GM18499 (cell line): ENCODE measurements around the gene USP34.

Experiments
- ATAC-seq: cut with Tn5 transposase; IDR thresholded peaks from one replicate; pipeline ENCODE4 v1.9.1; 2021; ENCODE audit warnings: moderate number of reproducible peaks; ENCODE audit not compliant: insufficient read depth, unreplicated experiment

USP34 gene

DNA sequence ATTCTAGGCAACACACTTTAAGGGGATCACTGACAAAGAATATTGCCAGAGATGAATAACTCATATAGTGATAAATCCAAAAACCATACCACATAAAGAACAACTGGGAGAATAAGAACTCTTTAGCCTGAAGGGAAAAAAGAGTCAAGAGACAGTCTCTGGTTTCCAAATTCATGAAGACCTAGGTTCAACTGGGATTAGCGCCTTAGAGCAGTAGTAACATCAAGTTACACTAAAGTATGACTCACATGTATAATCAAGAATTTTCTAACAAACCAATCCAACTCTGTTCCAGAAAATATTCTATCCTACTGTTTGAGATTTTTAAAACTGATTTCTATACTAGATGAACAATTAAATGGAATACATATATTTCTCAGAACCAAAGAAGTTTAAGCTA, 93.8 kb downstream of the USP34 start:
- no peak for ATAC-seq

DNA sequence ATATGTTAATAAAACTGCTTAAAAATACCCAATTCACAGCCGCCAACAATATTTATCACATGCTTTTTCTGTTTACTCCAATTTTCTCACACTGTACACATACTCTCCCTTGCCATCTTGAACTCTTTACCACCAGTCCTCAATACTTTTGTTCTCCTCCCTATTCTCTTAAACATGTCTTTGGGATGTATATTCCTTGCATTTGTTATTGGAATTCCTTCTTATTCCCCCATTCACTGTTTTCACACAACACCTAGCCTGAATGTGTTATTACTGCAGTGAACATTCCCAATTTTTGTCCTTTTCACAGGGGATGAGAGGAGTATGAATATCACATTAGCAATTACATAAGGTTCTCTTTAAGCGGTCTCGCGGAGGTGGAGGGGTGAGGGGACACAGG, 94.7 kb downstream of the USP34 start:
- ATAC-seq = no peak

DNA sequence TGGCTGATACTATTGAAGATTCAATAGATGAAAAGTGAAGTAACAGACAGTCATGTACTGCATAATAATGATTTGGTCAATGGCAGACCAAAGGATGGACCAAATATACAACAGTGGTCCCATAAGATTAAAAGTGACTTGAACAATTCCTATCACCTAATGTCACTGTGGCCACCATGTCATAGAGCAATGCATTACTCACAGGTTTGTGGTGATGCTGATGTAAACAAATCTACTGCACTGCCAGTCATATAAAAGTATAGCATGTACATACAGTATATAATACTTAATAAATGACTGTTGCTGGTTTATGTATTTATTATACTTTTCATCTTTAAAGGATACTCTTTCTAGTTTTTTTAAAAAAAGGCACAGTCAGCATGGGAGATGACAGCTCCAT, 99.9 kb downstream of the USP34 start:
- no peak for ATAC-seq

DNA sequence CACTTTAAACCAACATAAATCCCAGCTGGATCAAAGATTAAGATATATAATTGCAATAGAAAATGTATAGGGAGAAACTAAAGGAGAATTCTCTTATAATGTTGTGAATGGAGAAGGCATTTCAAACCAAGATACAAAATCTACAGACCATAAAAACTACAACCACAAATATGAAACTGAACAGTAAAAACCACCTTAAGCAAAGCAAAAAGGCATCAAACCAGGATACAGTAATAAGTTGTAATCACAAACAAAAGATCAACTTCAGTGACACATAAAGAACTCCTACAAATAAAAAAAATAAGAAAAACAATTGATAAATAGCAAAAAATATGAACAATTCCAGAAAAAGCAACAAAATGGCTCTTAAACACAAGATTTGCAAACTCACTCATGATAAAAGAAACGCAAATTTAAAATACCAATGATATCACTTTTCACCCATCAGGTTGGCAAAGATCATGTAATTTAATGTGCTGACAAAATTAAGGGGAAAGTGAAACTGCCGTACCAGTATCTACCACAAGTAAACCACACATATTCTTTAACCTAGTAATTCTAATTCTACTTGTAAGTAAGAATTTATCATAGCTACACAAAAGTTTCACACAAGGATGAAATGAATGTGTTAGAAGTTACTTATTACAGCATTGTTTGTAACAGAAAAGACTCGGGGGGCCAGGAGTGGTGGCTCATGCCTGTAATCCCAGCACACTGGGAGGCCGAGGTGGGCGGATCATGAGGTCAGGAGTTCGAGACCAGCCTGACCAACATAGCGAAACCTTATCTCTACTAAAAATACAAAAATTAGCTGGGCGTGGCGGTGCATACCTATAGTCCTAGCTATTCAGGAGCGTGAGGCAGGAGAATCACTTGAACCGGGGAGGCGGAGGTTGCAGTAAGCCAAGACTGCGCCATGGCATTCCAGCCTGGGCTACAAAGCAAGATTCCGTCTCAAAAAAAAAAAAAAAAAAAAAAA, 101.9 kb downstream of the USP34 start:
- no peak for ATAC-seq

DNA sequence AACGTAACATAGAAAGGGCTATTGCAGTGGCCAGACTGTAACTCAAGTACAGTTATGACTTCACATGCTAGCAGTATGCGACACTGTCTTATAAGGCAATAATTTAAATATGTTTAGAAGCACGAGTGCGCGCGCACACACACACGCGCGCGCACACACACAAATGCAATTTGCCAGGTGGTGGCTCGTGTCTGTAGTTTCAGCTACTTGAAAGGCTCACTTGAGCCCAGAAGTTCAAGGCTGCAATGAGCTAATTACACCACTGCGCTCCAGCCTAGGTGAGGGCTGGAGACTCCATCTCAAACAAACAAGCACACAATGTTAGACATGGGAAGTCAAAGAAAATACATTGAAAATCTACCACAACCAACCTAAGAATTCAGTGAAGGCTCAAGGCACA, 103.7 kb downstream of the USP34 start:
- no peak for ATAC-seq

DNA sequence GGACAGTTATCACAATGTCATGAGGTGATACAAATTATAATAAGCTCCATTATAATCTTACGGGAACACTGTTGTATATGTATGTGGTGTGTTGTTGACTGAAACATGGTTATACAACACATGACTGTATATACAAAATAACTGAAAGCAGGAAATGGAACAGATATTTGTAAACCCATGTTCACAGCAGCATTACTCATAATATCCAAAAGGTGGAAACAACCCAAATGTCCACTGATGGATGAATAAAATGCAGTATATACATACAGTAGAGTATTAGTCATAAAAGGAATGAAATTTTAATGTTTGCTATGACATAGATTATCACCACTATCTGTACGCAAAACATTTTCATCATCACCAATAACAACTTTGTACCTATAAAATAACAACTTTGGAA, 107.3 kb downstream of the USP34 start:
- ATAC-seq = no peak

DNA sequence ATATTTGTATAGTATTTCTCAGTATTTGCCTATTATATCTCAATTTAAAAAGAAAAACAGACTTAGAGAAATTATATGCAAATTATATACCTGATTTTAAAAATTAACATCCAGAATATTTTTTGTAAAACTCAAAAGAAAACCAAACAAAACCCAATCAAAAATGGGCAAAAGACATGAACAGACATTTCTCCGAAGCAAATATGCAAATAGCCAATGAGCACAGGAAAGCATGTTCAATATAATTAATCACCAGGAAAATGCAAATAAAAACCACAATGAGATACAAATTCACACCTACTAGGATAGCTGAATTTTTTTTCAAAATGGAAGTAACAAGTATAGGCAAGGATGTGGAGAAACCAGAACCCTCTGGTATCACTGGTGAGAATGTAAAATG, 108.0 kb downstream of the USP34 start:
- no peak for ATAC-seq

DNA sequence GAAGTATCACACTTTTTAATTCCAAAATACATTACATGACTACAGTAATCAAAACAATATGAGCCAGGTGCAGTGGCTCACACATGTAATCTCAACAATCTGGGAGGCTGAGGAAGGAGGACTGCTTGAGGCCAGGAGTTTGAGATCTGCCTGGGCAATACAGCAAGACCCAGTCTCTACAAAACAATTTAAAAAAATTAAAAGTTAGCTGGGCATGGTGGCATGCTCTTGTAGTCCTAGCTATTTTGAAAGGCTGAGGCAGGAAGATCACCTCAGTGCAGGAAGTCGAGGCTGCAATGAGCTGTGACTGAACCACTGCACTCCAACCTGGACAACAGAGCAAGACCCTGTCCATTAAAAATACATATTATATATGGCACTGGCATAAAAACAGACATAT, 109.8 kb downstream of the USP34 start:
- no peak for ATAC-seq

DNA sequence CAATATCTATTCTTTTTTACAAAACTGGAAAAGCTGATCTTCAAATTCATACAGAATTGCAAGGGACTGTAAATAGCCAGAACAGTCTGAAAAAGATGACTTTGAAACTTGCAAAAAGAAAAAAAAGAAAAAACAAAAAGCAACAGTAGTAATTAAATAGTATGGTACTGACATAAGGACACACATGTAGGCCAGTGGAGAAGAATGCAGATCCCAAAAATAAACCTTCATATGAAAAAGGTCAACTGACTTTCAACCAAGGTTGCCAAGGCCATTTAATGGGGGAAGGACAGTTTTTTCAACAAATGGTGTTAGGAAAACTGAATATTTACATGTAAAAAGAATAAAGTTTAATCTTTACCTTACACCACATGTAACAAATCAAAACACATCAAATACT, 111.8 kb downstream of the USP34 start:
- ATAC-seq = no peak

DNA sequence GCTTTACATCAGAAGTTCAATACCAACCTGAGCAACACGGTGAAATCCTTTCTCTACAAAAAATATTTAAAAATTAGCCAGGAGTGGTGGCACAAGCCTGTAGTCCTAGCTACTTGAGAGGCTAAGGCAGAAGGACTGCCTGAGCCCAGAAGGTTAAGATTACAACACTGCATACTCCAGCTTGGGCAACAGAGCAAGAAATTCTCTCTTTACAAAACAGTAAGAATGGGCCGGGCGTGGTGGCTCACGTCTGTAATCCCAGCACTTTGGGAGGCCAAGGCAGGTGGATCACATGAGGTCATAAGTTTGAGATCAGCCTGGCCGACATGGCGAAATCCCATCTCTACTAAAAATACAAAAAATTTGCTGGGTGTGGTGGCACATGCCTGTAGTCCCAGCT, 113.2 kb downstream of the USP34 start:
- ATAC-seq = no peak

DNA sequence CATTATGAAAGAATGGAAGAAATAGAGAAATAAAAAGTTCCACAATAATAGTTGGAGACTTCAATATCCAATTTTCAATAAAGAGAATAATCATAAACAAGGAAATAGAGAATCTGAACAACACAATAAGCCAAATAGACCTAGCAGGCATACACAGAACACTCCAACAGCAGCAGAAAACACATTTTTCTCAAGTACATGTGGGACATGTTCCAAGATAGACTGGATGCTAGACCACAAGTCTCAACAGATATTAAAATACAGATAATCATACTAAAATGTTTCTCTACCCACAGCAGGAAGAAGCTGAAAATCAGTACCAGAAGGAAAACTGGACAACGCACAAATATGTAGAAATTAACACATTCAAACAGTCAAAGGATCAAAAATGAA, 113.9 kb downstream of the USP34 start:
- no peak for ATAC-seq

DNA sequence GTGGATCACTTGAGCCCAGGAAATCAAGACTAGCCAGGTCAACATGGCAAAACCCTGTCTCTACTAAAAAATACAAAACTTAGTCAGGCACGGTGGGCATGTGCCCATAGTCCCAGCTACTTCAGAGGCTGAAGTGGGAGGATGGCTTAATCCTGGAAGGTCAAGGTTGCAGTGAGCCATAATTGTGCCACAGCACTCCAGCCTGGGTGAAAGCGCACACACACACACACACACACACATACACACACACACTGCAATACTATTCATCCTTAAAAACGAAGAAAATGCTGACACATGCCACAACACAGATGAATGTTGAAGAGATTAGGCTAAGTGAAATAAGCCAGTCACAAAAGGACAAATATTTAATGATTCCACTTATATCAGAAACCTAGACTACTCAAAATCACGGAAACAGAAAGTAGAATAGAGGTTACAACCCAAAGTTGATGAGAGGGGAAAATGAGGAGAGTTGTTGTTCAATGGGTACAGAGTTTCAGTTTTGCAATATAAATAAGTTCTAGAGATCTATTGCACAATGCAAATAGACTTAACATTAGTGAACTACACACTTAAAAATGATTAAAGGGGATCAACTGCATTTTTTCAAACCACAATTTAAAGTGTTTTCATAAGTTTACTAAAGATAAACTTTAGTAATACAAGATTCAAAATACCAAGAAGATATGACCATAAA, 114.5 kb downstream of the USP34 start:
- ATAC-seq = no peak

DNA sequence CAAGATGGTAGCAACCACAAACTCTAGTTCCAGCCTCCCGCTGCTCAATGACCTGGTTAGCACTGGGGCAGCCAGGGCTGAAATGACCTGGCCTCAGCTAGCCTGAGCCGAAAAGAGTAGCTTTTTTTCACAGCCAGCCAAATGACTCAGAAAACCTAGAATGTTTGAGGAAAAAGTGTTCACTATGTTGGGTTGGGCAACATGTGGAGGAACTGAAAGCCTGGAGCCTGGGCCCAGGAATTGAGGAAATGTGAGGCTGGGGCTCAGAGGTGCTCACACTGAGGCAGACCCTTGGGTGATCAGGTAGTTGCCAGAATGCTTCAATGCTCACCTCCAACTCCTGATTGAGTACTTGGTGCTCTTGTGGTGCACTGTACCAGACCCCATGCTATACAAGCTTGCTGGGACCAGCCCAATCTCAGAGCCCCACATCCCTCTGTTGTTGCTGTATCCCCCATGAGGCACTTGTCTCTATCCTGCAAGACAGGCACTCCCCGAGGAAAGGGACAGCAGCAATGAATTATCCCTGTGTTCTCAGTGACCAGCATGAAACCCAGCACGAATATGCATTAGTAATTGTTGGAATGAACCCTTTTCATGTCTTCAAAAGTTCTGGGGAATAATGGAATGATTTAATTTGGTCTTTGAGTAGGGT, 116.2 kb downstream of the USP34 start:
- ATAC-seq = no peak

DNA sequence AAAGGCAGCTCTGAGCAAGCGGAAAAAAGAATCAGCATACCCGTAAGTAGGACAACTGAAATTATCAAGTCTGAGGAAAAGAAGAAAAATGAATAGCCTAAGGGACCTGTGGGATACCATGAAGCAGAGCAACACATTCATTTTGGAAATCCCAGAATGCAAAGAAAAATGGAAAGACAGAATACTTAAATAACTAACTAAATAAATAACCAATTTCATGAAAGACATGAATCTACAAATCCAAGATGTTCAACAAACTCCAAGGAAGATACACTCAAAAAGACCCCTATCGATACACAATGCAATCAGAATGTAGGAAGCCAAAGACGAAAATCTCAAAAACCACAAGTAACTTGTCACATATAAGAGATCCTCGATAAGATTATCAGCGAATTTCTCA, 117.0 kb downstream of the USP34 start:
- ATAC-seq = no peak

DNA sequence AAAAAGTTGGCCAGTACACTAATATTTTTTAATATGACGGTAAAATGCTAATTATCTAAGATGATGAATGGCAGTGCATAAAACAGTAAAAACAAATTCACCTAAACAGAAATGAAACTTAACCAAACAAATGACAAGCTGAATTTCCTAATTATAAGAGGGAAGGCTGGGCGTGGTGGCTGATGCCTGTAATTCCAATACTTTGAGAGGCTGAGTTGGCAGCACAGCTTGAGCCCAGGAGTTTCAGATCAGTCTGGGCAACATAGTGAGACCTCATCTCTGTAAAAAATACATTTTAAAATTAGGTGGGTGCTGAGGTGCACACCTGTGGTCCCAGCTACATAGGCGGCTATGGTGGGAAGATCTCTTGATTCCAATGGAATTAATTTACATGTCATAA, 120.1 kb downstream of the USP34 start:
- ATAC-seq = no peak

DNA sequence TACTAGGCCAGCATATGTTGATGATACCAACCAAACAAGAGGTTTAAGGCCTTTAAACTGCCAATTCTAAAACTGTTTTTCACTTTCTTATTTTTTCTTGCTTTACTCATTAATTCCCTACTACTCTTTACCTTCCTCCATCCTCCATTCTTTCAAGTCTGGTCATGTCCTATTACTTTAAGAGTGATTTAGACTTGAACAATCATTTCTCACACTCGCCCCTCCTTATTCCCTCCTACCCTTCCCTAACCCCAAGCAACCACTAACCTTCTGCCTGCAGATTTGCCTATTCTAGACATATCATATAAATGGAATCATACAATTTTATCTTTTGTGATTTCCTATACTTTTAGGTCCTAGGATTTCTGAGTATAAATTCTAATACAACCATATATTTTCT, 127.7 kb downstream of the USP34 start:
- no peak for ATAC-seq

DNA sequence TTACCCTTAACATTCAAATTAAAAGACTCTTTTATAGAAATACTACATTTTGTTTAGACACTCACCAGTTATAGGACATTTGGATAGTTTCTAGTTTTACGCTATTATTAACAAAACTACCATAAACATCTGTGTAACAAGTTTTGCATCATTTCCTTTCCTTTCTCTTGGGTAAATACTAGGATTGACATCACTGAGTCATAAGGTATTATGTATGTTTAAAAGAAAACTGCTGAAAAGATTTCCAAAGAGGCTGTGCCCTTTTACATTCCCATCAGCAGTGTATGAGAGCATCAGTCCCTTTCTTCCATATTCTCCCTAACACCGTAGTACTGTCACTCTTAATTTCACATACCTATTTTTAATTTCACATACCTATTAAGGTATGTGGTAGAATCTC, 130.6 kb downstream of the USP34 start:
- no peak for ATAC-seq

DNA sequence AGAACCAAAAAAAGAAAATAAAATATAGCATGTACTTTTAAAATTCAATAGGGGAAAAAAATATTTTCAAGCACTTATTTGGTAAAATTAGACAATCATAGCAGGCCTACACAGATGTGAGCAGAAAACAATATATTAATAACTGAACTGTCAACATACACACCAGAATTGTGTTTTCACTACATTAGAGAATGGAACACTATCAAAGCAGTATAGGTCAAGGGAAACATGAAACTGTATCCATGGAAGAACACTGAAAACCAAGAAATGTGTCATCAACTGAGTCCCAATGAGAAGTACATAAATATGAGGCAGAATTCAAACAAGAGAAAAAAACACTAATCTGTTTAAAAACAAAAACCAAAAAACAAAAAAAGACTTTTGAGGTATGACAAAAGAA, 132.4 kb downstream of the USP34 start:
- no peak for ATAC-seq

DNA sequence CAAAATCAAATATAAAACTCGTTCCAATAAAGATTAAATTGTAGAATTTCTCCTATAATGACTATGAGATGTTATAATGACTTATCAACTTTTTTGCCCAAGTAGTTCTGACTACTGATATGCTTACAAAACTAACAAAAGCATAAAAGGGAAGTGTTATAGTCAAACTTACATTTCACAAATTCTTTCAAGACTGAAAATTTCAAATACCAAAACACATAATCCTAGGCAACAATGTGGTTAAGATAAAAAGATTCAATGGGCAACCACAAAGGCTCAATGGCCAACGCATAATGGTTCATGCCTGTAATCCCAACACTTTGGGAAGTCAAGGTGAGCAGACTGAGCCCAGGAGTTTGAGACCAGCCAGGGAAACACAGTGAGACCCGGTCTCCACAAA, 135.7 kb downstream of the USP34 start:
- ATAC-seq = no peak

DNA sequence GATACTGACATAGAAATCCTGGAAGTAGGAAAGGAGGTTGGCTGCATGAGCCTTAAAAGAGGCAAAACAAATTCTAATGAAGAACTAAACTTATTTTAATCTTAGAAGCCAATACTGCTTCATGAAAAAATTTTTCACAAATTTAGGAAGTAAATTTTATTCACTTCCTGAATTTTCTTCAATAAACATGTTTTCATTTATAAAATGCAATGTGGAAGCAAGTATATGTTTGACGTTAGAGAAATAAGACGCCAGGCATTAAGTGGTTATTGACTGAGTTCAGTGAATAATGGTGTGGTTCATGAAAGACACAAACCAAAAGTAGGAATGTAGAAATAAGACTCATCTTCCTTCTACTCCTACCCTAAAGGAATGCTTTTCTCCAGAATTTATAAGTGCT, 136.4 kb downstream of the USP34 start:
- ATAC-seq = no peak

DNA sequence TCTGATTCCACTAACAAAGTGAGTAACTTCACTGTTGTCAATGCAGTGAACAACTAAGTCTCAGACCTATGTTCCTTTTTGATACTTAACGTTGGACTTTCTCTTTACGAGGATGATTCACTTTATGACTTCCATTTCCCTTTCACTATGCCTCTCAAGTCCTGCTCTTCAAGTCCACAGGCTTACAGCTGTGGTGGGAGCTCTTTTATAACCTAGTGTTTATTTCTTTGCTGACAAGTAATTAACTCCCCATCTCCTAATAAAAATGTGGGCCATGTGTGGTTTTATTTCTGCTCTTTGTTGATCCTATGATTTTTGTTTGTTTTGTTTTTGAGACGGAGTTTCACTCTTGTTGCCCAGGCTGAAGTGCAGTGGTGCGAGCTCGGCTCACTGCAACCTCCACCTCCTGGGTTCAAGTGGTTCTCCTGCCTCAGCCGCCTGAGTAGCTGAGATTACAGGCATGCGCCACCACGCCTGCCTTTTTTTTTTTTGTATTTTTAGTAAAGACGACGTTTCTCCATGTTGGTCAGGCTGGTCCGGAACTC, 142.1 kb downstream of the USP34 start:
- ATAC-seq = no peak
